A375 (cell line): ENCODE measurements around the gene C19orf38. TPM values are rescaled to one million over a fixed set of nuclear protein-coding genes. Genes with fewer than 3 reads are reported as not detected.

Experiments
- small RNA-seq: library from RNA; depleted of rRNA; stranded (forward); fragments of <200 nt; gene quantifications from one replicate; pipeline ENCODE3, GENCODE V24; 2014
- total RNA-seq: library from RNA; depleted of rRNA; stranded (reverse); fragments of >200 nt; shearing (Covaris generic); gene quantifications from 2 replicates; pipeline ENCODE4 v1.2.3, GENCODE V29; 2014; rRNA removed

C19orf38 gene
- total RNA-seq, result 0.48 TPM in 1 of 2 replicates, not detected in the other

GRCh38 chr19:10848230-10848856, at the start of gene C19orf38:
C19orf38 (plus strand) TSS chr19:10848415; CDS start chr19:10848509, 94 bp downstream.

GRCh38 chr19:10835754-10836478, 12.3 kb upstream of the C19orf38 start, which contains the start of gene TMED1:
TMED1 (minus strand) TSS chr19:10836212; CDS start chr19:10836191, 21 bp downstream.

GRCh38 chr19:10870955-10871603, 22.9 kb downstream of the C19orf38 start, which contains the start of gene CARM1:
CARM1 (plus strand) TSS chr19:10871553; CDS start chr19:10871703, 150 bp downstream.

Small RNA genes within 50 kb of the gene (small RNA-seq; reads per million reads assigned to genes)
- gene MIR199A1 (not detected), gene MIR6793 (not detected)

Other genes with a start within 250 kb of the C19orf38 start
- 17.6 and 38.2 TPM in 2 replicates for gene SLC44A2, start 222.9 kb upstream of the C19orf38 start, total RNA-seq
- gene ILF3, start 194.1 kb upstream of the C19orf38 start, total RNA-seq, result 351 and 361 TPM in 2 replicates
- 54.7 and 60.1 TPM in 2 replicates for gene QTRT1, start 147.0 kb upstream of the C19orf38 start, total RNA-seq
- gene DNM2, start 130.3 kb upstream of the C19orf38 start, total RNA-seq, result 94.8 and 95.6 TPM in 2 replicates
- 68.2 and 72.5 TPM in 2 replicates for gene TMED1, start 12.2 kb upstream of the C19orf38 start, total RNA-seq
- 44.2 and 53.4 TPM in 2 replicates for gene CARM1, start 23.1 kb downstream of the C19orf38 start, total RNA-seq
- 86.8 and 88.2 TPM in 2 replicates for gene YIPF2, start 80.2 kb downstream of the C19orf38 start, total RNA-seq
- gene TIMM29, start 80.4 kb downstream of the C19orf38 start, total RNA-seq, result 49.9 and 52.5 TPM in 2 replicates
- gene SMARCA4, start 112.6 kb downstream of the C19orf38 start, total RNA-seq, result 218 and 226 TPM in 2 replicates
- 198 and 231 TPM in 2 replicates for gene LDLR, start 241.0 kb downstream of the C19orf38 start, total RNA-seq